Measurements from ENCODE around the gene CCDC137. TPM values are rescaled to one million over a fixed set of nuclear protein-coding genes. Genes with fewer than 3 reads are reported as not detected.
"Not testable (repeated sequence)": the region's sequence is repeated elsewhere in the genome, so short reads cannot be mapped to it uniquely, and the experiment has no call there.

Gene CCDC137, protein sequence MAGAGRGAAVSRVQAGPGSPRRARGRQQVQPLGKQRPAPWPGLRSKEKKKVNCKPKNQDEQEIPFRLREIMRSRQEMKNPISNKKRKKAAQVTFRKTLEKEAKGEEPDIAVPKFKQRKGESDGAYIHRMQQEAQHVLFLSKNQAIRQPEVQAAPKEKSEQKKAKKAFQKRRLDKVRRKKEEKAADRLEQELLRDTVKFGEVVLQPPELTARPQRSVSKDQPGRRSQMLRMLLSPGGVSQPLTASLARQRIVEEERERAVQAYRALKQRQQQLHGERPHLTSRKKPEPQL
- 0.96 TPM for total RNA-seq (ENCODE audit: insufficient read depth, low replicate concordance)

DNA sequence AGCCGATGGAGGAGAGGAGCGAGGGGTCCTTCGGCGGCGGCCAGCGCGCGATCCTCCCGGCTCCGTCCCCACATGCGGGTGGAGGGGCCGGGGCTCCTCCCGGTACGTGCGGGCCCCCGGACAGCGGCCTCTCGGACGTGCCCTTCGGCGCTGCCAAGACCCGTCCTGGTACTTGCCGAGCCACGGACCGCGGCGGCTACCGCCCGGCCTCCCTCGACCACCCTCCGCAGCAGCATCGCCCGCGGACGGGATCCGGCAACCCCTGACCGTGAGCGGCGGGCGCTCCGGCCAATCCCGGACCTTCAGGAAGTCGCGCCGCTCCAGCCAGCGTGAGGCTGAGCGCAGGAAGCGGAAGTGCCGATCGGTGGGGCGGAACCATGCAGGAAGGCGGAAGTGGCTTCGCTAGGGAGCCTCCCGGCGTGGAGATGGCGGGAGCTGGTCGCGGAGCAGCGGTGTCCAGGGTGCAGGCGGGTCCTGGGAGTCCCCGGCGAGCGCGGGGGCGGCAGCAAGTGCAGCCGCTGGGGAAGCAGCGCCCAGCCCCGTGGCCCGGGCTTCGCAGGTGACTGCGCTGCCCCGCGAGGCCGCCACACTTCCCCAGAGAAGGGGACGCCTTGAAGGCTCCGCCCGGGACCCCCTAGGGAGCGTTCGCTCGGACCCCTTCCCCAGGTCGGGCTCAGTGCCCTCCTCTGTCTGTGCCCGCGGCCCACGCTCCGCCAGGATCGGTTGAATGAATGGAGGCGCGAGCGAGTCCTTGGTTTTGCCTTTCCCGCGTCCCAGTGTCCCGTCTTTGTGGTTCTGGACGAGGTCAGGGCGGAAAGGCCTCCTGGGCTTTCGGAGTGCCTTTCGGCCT lies at the start of gene CCDC137, which contains the start of gene OXLD1:
Gene CCDC137 (plus strand): TSS at position 396 of the 850 bp plus-strand sequence. CDS start 30 bp downstream, at position 426.
Gene OXLD1 (minus strand): TSS at position 264 of the 850 bp plus-strand sequence. CDS start 28 bp downstream, at position 236.
- peak; percentile 97 for DNase-seq (ENCODE audit: low spot score)

DNA sequence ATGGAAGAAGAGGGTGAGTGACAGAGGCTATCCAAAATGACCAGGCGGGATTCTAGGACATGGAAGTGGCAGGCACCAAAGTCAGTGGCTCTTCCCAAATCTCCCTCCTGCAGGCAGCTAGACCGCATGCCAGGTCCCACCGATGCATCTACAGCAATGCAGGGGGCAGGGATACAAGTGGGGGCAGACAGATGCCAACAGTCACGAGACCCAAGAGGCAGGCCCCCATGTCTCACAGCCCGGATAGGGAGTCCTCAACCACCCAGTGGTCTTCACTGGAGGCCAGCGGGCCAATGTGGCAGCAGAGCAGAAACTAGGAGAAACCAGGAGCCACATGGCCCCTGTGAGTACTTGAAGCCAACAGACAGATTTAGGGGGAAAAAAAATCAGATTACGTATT lies 49.7 kb upstream of the CCDC137 start:
- no peak for DNase-seq (ENCODE audit: low spot score)

DNA sequence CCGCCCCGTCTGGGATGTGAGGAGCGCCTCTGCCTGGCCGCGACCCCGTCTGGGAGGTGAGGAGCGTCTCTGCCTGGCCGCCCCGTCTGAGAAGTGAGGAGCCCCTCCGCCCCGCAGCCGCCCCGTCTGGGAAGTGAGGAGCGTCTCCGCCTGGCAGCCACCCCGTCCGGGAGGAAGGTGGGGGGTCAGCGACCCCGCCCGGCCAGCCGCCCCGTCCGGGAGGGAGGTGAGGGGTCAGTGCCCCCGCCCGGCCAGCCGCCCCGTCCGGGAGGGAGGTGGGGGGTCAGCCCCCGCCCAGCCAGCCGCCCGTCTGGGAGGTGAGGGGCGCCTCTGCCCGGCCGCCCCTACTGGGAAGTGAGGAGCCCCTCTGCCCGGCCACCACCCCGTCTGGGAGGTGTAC lies 48.2 kb upstream of the CCDC137 start:
- not testable (repeated sequence) for DNase-seq (ENCODE audit: low spot score)

DNA sequence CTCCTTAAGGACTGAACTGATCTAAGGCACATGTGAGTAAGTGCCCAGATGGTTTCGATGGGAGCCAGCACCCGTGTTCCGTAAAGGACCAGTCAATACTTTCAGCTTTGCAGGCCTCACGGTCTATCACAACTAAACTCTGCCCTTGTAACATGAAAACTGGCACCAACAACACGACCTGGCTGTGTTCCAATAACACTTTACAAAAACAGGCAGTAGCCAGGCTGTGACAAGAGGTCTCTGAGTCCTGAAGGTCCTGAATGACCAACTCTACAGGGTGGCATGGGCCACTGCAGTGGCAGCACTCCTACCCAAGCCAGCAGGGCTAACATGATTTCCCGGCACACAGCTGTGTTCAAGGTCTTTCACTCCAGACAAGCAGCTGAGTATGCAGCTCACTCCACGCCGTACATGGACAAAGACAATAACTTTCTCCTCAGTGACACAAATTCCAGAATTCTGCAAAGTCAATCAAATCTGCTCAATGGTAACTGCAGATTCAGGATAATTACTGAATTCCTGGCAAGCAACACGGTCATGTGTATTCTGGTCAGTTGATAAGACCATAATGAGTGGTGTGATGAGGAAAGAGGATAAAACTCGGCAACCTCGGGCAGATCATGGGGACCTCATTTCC lies 44.9 kb upstream of the CCDC137 start:
- DNase-seq (ENCODE audit: low spot score), result no peak

DNA sequence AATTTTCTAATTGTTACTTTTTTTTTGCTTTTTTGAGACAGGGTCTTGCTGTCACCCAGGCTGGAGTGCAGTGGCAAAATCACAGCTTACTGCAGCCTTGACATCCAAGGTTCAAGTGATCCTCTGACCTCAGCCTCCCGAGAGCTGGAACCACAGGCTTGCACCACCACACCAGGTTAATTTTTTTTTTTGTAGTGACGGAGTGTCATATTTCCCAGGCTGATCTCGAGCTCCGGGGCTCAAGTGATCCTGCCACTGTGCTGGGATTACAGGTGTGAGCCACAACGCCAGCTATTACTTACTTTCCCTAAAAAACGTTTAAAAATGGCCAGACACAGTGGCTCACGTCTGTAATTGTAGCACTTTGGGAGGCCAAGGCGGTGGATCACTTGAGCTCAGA lies 36.3 kb upstream of the CCDC137 start:
- no peak for DNase-seq (ENCODE audit: low spot score)

DNA sequence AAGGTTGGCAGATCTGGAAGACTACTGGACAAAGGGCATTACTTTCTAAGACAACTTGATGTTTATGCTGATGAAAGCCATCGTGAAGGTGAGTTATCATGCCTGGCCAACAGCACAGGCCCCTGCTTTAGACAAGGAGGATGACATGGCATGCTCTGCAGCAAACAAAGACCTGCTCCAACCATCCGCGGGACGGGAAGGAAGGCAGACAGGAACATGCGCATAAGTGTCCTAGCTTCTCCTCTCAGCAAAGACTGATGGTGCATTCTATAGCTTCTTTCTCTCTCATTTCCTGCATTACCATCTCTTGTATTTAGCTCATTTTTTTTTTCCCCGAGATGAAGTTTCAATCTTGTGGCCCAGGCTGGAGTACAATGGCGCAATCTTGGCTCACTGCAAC lies 35.1 kb upstream of the CCDC137 start:
- DNase-seq (ENCODE audit: low spot score), result no peak

DNA sequence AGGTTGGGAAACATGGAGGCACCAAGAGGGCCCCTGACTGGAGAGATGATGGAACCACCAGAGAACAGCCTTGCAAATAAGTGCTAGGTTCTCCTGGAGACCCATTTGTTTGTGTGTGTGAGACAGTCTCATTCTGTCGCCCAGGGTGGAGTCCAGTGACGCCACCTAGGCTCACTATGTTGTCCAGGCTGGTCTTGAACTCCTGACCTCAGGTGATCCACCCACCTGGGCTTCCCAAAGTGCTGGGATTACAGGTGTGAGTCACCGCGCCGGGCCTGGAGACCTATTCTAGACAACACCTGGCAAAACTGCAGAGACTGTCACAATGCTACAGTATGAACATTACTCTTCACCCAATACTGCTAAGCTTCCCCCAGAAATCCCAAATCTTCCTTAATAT lies 31.1 kb upstream of the CCDC137 start:
- DNase-seq (ENCODE audit: low spot score), result no peak

DNA sequence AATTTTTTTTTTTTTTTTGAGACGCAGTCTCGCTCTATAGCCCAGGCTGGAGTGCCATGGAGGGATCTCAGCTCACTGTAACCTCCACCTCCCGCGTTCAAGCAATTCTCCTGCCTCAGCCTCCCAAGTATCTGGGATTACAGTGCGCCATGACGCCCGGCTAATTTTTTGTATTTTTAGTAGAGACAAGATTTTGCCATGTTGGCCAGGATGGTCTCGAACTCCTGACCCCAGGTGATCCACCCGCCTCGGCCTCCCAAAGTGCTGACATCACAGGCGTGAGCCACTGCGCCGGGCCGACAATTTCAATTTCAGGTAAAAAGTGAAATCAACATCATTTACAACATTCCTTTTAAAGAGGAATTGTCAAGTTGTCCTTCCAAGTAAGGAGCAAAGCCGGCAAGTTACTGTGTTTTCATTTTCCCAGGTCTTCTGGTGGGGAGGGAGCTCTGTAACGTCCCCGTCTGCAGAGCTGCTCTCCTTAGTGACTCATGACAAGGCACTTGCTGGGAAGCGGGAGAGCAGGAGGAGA lies 30.5 kb upstream of the CCDC137 start:
- no peak for DNase-seq (ENCODE audit: low spot score)

DNA sequence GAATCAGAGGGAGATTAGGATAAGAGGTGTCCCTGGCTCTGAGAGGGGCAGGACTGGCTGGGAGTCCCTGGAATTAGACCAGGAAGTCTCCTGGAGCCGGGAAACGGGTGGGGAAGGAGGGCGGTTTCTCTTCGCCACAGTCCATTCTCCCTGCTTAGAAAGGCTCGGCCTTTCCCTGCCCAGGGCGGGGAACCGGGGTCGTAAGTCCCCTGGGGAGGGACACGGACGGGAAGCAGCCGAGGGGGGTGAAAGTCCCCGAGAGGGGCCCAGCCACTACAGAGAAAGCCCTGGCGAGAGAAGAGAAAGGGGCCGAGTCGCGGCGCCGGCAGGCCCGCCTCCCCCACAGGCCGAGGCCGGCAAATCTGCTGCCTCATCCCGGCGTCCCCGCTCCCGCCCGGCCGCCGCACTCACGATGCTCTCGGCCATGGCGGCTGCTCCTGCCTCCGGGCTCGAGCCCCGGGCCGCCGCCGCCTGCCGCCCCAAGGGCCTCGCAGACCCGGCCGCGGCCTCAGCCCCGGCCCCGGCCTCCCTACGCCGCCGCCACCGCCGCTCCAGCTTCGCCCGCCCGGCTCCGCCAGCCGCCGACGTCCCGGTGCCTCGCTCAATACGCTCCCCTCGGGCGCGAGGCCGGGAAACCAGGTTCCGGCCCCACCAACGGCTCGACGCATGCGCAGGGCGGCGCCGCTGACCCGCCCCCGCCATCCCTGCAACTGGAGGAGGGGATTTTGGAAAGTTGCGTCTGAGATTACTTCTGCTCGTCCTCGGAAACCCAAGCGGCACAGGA lies 29.8 kb upstream of the CCDC137 start, which contains the start of the genes NPLOC4 and TSPAN10:
Gene NPLOC4 (minus strand): TSS at position 608 of the 784 bp plus-strand sequence. CDS start 182 bp downstream, at position 426.
Gene TSPAN10 (plus strand): TSS at position 692 of the 784 bp plus-strand sequence. CDS start 5,217 bp downstream, outside the sequence.
- peak; percentile 88 for DNase-seq (ENCODE audit: low spot score)

DNA sequence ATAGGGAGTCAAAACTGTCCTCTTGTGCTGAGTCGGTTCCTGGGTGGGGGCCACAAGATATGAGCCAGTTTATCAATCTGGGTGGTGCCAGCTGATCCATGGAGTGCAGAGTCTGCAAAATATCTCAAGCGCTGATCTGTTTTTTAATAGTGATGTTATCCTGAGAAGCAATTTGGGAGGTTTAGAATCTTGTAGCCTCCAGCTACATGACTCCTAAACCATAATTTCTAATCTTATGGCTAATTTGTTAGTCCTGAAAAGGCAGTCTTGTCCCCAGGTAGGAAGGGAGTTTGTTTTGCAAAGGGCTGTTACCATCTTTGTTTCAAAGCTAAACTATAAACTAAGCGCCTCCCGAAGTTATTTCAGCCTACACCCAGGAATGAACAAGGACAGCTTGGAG lies 27.9 kb upstream of the CCDC137 start:
- DNase-seq (ENCODE audit: low spot score), result no peak

DNA sequence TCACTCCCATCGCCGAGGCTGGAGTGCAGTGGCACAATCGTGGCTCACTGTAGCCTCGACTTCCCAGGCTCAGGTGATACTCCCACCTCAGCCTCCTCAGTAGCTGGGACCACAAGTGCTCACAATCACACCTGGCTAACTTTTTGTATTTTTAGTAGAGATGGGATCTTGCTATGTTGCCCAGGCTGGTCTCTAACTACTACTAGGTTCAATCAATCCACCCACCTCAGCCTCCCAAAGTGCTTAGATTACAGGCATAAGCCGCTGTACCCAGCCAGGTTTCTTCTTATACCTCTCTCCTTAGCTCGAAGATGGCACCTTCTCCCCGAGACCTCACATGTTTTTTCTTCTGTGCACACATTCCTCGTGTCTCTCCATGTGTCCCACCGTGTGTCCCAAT lies 26.5 kb upstream of the CCDC137 start:
- DNase-seq (ENCODE audit: low spot score), result no peak

DNA sequence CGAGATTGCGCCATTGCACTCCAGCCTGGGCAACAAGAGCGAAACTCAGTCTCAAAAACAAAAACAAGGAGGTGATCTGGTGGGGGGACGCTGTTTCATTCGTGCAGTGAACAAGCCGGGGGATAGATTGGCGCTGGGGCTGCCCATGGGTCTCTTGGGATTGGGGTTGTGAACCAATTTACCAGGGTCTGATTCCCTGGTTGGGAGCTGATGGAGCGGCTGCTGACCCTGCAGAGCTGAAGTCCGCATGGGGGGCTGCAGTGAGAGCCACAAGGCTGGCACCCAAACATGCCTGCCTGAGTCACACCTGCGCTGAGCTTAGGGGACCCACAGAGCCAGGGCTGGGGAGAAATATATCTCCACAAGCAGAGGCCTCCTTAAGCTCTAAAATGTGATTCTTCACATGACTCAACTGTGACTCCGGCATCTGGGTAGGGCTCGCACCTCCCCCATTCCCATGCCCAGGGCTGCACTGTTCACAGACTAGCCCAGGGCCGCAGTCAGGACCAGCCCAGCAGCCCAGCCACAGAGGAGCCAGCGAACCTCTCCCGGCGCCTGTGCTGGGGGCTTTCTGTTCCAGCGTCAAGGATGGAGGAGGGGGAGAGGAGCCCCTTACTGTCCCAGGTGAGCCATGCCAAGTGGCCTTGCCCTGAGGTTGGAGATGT lies 24.6 kb upstream of the CCDC137 start:
- no peak for DNase-seq (ENCODE audit: low spot score)

DNA sequence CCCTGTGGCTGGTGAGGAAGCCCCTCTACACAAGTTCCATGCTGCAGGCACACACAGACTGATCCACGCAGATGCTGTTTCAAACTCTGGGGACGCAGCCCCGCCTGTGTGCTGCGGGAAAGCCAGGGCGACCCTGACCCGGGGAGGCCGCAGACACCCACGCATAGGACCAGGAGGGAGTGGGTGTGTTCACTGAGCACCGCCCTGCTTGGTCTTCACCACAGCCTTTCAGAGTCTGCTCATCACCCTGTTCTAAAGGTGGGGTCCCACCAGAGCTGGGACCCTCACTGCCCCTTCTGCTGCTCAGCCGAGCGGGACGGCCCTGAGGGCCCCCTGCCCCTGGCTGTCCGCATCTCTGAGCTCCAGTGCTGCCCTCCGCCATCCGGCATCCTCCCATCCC lies 22.0 kb upstream of the CCDC137 start:
- no peak for DNase-seq (ENCODE audit: low spot score)

DNA sequence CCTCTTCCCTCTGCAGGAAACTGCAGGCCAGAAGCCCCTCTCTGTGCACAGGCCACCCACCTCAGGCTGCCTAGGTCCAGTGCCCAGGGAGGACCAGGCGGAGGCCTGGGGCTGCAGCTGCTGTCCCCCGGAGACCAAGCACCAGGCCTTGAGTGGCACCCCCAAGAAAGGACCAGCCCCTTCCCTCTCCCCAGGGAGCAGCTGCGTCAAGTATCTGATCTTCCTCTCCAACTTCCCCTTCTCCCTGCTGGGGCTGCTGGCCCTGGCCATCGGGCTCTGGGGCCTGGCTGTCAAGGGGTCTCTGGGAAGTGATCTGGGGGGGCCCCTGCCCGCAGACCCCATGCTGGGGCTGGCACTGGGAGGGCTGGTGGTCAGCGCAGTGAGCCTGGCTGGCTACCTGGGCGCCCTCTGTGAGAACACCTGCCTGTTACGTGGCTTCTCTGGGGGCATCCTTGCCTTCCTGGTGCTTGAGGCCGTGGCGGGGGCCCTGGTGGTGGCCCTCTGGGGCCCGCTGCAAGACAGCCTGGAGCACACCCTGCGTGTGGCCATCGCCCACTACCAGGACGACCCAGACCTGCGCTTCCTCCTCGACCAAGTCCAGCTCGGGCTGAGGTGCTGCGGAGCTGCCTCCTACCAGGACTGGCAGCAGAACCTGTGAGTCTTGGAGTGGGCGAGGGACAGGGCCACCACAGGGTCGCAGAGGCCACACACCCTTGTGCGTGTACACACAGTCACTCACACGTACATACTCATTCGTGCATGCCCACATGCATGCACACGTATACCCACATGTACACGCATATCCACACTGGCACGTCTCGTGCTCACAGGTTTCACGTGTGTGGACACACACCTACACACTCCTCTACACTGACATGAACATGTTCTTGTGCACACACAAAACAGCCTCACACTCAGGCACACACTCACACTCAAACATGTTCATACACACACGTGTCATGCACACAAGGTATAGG lies 21.3 kb upstream of the CCDC137 start:
- DNase-seq (ENCODE audit: low spot score), result no peak

DNA sequence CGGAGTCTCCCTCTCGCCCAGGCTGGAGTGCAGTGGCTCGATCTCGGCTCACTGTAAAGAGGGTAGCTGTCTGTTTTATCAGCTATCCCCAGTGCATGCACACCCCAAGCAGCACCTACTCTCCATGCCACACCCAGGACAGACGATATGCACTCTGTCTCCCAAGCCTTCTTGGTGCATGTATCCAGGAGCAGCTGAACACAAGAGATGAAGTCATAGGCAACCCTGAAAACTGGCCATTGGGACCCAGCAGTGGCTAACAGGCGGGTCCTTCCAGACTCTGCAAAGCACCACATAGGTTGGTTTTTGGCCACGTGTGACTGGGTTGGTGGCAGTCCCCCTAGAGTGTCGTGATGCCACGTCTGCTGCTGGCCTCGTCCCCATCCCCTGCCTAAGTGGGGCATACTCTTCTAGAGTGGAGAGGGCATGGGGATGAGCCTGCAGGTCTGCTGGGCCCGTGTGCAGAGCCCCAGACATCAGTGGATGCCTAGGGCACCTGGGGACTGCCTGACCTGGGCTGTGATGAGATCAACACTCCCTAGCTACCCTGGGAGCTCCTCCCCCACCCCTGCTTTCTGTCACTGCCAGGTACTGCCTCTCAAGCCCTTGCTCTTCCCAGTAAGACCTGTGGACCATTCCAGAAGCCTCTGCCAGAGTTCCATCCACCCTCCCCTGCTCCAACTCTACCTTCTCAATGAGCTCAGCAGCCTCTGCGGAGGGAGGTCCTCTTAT lies 19.5 kb upstream of the CCDC137 start:
- no peak for DNase-seq (ENCODE audit: low spot score)

DNA sequence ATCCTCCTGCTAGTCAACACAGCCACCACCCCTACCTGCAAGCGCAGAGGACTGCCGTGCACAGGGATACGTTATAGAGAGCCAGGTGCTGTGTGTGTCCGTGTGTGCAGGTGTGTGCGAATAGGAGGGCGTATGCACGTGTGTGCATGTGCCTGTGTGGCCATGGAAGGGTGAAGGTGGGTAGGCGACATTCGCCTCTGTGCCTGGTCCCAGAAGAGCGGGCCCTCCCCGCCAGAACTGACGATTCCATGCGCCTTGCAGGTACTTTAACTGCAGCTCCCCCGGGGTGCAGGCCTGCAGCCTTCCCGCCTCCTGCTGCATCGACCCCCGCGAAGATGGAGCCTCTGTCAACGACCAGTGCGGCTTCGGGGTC lies 18.9 kb upstream of the CCDC137 start:
- no peak for DNase-seq (ENCODE audit: low spot score)

DNA sequence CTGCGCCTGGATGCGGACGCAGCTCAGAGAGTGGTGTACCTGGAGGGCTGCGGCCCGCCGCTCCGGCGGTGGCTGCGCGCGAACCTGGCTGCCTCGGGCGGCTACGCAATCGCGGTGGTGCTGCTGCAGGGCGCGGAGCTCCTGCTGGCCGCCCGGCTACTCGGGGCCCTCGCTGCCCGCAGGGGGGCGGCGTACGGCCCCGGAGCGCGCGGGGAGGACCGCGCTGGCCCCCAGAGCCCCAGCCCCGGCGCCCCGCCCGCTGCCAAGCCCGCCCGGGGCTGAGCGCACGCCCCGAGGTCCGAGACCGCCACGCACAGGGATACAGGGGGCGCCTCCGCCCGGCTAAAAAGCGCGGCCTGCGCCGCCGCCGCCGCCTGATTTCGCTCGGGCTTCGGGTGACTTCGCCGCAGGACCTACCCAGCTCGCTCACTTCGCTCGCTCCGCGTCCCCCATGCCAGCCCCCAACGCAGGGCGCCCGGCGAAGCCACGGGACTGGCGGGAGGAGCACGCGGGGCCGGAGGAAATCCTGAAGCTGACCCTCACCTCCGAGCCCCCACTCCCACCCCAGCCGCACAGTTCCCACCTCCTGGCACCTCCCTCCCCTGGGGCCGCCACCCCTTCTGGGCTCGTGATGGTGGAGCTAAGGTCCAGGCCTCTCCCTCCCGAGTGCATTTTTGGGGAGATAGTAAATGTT lies 18.4 kb upstream of the CCDC137 start:
- no peak for DNase-seq (ENCODE audit: low spot score)

DNA sequence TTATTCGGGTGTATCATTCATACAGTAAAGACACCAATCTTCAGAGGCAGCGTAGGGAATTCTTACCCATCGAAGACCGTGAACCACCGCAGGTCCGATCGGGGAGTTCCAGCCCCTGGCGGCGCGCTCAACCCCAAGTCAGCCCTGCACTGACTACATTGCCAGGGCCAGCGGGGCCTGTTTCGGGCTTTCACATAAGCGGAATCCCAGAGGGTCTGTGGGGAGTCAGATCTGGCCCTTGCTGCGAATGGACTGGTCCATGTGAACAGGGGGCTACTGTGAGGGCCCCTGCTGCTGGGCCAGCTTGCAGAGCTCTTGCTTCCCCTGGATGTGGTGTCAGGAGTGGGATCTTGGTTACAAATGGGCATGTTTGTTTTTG lies 17.8 kb upstream of the CCDC137 start:
- no peak for DNase-seq (ENCODE audit: low spot score)

All from umbilical cord (tissue), 2 donors.